Stimulated activated naive CD4-positive, alpha-beta T cell treated with Interleukin-2 at 50 U/mL for 16 hours (primary cell): ENCODE data around the gene EPN1.

Experiments
- DNase-seq: peaks from one replicate; lab custom pipeline; 2025; lab: John Stamatoyannopoulos, UW

Gene EPN1

GRCh38 chr19:55660991-55661390, 14.0 kb upstream of the EPN1 start:
- no peak for DNase-seq

- DNase-seq = no peak
These were observed 13.2 kb upstream of the EPN1 start for GRCh38 chr19:55661826-55662225.

DNA sequence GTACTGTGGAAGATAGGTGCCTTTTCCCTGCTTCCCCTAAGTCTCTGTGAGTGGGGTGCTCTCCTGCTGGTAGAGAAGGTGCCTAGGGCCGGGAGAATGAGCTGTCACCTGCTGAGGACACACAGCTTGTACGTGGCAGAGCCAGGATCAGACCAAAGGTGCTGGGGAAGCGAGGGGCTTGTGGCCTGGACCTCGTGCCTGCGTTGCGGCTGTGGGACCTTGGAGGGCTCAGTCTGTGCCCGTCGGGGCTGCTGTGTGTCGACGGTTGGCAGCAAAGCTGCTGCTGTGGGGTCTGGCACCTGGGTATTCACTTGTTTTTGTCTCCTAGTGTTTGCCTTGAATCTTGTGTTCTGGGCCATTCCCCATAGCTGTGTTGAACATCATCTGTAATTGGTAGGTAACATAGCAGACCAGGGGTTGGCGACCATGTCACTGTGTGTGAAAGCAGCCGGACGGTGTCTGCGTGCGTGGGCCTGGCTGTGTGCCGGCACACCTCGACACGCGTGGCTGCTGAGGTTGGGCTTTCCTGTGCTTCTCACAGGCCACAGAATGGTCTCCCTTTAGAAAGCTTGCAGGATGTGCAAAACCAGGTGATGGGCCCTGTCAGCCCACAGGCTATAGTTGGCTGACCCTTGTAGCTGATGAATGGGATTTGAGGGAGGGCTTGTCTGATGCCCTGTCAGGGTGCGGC, 11.0 kb upstream of the EPN1 start:
- DNase-seq = no peak

DNA sequence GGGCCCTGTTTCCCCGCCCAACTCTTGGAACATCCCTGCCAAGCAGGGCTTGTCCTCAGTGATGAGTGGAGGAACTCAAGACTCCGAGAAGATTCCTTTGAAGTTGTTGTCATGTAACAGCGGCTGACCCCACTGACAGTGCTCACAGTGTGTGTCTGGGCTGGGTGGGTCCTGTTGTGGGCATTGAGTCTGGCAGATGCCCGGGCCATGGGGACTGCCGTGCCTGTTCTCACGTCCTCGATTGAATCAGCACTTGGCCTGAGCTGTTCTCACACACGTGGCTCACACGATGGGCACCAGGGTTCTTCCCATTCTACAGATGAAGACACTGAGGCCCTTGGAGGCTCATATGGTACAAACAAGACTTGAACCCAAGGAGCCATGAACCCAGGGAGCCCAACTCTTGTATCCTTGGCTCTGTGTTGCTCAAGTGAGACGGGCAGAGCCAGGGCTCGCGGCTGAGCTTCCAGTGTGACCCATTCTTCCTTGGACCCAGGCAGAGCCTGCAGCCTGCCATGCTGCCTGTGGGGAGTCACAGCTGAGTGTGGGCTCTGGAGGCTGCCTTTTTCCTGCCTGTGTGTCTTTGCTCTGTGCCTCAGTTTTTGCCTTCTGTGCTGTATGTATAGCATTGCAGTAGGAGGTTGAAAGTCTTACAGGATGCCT, 8.6 kb upstream of the EPN1 start:
- DNase-seq = no peak

DNA sequence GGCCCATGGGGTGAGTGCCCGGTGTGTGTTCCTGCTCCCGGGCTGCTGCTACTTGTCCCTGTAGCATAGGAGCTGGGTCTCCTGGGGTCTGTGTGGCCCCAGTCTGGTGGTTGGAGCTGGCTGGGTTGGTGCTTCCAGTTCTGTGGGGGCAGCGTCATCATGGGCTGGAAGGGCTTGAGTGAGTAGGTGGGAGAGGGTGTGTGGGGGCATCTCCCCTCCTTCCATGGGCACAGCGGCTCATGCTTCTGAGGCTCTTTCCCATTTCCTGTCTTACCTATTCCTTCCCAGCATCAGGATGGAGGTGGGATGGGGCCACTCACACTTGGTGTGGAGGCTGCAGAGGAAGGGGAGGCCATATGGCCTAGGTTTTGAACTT, 8.0 kb upstream of the EPN1 start:
- no peak for DNase-seq

GRCh38 chr19:55667511-55667910, 7.5 kb upstream of the EPN1 start:
- DNase-seq = no peak

DNA sequence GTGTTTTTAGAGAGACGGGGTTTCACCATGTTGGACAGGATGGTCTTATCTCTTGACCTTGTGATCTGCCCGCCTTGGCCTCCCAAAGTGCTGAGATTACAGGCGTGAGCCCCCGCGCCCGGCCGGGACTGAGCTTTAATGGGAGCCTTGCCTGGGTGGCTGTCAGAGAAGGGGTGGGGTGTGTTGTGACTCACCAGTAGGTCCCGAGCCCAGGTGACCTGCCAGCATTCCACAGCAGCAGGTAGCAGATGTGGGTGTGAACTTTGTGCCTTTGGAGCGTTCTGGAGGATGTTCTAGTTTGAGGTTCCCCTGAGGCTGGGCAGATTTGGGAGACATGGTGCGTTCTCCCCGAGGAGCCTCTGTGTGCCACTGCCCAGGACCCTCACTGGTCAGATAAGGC, 7.1 kb upstream of the EPN1 start:
- DNase-seq = no peak

DNA sequence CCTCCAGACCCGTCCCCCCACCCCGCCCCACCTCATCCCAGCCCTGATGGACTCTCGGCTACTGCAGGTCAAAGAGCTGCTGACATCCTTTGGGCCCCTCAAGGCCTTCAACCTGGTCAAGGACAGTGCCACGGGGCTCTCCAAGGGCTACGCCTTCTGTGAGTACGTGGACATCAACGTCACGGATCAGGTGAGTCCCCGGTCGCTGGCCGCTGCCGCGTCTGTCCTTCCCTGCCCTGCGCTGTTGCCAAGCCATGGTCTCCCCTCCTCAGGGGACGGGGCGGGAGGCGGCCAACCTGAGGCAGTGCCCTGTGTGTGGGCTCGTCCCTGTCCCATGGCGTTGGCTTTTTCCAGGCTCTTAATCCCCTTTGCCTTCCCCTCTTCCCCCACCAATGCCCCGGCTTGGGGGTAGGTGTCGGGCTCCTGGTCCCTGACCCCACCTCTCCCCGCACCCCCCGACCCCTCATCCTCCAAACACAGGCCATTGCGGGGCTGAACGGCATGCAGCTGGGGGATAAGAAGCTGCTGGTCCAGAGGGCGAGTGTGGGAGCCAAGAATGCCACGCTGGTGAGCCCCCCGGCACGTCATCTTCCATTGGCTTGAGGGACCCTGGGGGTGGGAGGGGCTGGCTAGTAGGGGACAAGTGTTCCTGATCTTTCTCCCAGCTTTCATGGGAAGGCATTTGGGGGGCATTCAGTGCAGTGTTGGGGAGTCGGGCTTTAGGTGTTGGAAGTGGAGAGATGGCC, 6.2 kb upstream of the EPN1 start:
- no peak for DNase-seq

GRCh38 chr19:55669418-55670279, 5.4 kb upstream of the EPN1 start:
- no peak for DNase-seq

GRCh38 chr19:55670280-55671053, 4.6 kb upstream of the EPN1 start:
- no peak for DNase-seq

DNA sequence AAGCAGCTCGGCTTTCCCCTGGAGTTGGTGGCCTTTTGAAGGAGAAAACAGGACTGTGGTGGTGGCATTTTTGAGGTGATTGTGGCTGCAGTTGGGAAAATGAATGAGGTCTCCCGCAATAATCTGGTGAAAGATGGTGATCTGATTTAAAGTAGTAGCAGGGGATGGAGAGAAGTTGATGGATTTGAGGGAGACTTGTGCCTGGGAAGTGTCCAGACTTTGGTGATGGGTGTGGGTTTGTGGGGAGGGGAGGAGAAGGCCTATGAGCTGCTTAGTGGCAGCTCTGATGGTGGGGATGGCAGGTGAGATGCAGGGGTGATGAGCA, 4.0 kb upstream of the EPN1 start:
- no peak for DNase-seq

DNA sequence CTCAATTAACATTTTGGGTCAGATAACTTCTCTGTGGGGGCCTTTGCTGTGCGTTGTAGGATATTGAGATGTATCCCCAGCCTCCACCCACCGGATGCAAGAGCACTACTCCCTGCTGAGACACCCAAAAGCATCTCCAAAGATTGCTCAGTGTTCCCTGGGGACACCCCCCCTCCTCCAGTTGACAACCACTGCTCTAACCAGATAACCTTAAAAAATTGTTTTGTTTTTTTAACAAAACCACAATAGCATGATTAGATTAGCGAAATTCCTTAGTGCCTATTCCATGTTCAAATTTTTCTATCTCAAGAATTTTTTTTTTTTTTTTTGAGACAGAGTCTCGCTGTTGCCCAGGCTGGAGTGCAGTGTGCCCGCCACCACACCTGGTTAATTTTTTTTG, 2.6 kb upstream of the EPN1 start:
- DNase-seq = no peak

DNA sequence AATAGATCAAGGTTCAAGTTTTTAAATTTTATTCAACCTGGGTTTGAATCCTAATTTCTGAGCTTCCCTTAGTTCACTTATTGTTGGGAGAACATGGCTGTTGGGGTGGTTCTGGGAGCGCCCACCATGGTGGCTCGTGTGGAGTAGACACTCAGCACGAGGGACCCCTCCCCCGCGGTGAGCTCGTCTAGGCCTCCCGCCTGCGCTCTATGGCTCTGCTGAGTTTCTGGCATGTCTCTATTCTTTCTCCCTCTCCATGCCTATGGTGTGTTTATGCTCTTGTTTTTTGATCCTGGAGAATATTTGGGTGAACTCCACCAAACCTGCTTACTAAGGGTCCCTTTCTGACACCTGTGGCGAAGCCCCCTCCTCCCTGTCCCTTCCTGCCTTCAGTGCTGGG, 1.6 kb upstream of the EPN1 start:
- no peak for DNase-seq

- no peak for DNase-seq
These were observed 1.1 kb upstream of the EPN1 start for GRCh38 chr19:55673889-55674288.

DNA sequence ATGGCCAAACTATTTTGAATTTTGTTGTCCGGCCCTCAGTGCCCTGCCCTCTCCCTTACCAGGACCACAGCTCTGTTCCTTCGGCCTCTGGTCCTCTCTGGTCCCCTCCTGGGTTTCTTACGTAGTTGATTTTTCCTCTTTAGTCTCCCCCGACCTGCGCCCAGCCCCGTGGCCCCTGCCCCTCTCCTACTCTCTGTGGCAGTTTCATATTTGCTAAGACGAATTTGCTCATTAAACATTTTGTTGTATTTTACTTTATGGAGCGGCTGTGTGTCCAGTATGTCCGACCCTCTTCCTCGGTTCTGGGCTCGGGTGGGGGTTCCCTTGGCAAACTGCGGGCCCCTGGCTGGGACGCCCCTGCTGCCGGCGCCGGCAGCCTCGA, 576 bp upstream of the EPN1 start:
- DNase-seq = no peak

- DNase-seq = no peak
These were observed 782 bp downstream of the EPN1 start for GRCh38 chr19:55675661-55676354.

- no peak for DNase-seq
These were observed 1.4 kb downstream of the EPN1 start for GRCh38 chr19:55676383-55676782.

GRCh38 chr19:55676889-55677505, 2.0 kb downstream of the EPN1 start:
- no peak for DNase-seq

- no peak for DNase-seq
These were observed 2.6 kb downstream of the EPN1 start for GRCh38 chr19:55677572-55678028.

DNA sequence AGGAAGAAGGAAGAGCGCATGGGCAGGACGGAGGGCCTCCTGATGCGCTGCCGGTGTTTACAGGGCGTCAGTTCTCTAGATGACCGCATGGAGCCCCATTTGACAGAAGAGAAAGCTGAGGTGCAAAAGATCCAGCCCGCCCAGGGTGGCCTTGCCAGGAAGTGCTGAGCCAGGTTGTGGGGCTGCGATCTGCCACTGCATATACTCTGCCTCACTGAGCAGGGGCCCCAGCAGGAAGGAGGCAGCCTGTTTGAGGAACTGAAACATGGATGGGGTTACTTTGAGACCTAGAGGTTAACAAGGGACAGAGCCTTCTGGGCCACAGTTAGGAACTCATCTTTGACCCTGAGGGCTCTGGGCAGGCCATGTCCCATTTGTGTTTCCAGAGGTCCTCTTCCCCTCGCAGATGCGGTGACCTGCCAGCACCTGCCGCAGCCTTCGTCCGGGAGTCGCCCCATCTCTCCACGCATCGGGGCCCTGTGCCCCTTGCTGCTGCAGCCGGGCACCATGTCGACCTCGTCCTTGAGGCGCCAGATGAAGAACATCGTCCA, 3.2 kb downstream of the EPN1 start:
- no peak for DNase-seq
